HG02610 (cell line): ENCODE data around the gene SLC25A34.
"Not testable (repeated sequence)": the region's sequence is repeated elsewhere in the genome, so short reads cannot be mapped to it uniquely, and the experiment has no call there.

Source experiments
- ATAC-seq: cut with Tn5 transposase; IDR thresholded peaks from one replicate; pipeline ENCODE4 v1.9.1; 2021; ENCODE audit warnings: mild to moderate bottlenecking, moderate library complexity; ENCODE audit not compliant: unreplicated experiment

Gene SLC25A34

GRCh38 chr1:15736038-15736891 lies at the start of gene SLC25A34:
SLC25A34 (plus strand) TSS chr1:15736258; CDS start chr1:15736486, 228 bp downstream.
- ATAC-seq, result no peak

- ATAC-seq, result no peak
Observed at GRCh38 chr1:15687446-15687845, 48.6 kb upstream of the SLC25A34 start.

GRCh38 chr1:15690317-15690716 lies 45.7 kb upstream of the SLC25A34 start:
- ATAC-seq, result no peak

DNA sequence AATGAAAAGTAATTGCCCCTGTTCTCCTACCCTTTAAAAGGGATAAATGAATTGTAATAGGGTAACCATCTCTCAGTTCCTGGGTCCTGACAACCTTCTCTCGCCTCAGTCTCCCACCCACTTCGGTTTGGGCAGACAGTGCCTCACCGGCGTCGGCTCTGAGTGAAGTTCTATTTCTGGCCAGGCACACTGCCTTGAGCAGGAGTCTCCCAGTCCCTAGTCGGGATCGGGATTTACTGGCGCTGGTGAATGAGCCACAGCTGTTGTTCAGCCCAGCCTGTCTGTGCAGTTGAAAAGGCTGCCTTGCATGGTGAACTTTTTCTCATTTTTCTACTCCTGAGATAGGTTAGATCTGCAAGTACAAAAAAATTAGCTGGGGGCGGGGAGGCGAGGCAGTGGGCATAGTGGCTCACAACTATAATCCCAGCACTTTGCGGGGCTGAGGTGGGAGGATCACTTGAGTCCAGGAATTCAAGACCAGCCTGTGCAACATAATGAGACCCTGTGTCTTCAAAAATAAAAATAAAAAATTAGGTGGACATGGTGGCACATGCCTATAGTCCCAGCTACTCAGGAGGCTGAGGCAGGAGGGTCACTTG lies 44.5 kb upstream of the SLC25A34 start:
- ATAC-seq, result no peak

GRCh38 chr1:15692121-15692682 lies 43.9 kb upstream of the SLC25A34 start:
- no peak for ATAC-seq

DNA sequence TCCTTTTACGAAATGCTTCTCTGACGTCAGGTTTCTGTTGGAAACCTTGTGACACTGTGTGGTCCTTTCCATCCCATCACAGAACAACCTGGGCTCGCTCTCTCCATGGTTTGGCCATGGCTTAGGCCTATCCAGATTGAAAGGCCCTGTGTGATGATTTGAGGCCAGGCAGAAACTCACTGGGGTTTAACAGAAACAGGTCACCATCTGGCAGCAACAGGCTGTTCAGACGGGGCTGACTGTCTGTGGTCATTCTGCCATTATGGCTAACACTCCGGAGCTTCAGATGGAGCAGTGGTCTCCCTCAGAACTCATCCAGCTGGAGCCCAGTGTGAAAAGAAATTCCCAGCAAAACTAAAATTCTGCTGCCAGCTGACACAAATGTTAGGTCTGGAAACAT lies 42.7 kb upstream of the SLC25A34 start:
- no peak for ATAC-seq

- ATAC-seq, result peak; percentile 96
Observed at GRCh38 chr1:15696956-15697521, 39.0 kb upstream of the SLC25A34 start.

GRCh38 chr1:15698201-15698600 lies 37.9 kb upstream of the SLC25A34 start:
- no peak for ATAC-seq

GRCh38 chr1:15699321-15699720 lies 36.7 kb upstream of the SLC25A34 start:
- ATAC-seq, result not testable (repeated sequence)

DNA sequence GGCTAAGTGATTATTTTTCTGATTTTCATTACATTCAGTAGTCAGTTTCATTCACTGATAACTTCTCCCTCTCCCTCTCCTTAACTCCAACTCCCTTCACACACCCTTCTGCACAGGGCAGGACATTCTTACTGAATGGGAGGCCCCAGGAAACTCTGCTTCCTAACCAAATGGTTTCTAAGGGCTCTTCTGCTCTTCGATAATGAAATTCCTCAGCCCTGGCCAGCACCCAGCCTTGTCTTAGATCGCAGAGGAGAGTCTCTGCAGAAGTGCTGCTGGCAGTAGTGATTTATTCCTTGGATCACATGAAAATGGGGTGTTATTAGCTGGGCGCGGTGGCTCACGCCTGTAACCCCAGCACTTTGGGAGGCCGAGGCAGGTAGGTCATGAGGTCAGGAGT lies 35.5 kb upstream of the SLC25A34 start:
- ATAC-seq, result no peak

DNA sequence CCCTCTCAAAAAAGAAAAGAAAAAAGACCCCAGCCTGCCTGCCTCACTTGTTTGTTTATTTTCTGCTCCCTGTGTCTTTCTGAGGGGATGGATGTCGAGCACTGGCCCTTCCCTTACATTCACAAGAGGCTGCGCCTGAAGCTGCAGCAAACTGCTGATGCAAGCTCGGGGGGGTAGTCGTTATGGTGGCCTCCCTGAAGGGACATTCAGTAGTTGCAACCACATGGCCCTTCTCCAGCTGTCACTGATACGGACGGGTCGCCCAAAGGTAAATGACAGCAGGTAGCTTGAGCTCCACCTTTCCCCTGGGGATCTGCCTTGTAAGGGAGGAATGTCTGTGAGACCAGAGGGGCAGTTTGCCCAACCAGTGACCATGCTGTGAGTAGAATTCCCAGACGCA lies 34.3 kb upstream of the SLC25A34 start:
- ATAC-seq, result no peak

GRCh38 chr1:15702722-15703550 lies 33.1 kb upstream of the SLC25A34 start:
- no peak for ATAC-seq

DNA sequence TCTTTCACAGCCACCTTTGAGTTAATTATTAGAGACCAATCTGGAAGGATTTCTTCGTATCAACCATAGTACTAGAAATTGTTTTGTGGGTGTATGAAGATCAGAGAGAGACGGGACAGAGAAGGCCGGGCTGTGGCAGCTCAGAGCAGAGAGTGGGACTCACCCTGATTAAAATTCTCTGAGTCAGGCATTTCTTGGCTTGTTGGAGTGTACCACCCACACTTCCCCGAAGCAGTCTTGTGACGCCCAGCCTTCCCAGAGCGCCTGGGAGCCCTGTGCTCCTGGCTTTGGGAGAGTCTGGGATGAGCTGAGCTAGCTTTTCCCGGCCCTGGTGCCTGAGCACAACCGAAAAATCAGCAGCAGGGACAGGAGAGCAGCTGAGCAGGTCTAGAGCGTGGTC lies 32.5 kb upstream of the SLC25A34 start:
- no peak for ATAC-seq

DNA sequence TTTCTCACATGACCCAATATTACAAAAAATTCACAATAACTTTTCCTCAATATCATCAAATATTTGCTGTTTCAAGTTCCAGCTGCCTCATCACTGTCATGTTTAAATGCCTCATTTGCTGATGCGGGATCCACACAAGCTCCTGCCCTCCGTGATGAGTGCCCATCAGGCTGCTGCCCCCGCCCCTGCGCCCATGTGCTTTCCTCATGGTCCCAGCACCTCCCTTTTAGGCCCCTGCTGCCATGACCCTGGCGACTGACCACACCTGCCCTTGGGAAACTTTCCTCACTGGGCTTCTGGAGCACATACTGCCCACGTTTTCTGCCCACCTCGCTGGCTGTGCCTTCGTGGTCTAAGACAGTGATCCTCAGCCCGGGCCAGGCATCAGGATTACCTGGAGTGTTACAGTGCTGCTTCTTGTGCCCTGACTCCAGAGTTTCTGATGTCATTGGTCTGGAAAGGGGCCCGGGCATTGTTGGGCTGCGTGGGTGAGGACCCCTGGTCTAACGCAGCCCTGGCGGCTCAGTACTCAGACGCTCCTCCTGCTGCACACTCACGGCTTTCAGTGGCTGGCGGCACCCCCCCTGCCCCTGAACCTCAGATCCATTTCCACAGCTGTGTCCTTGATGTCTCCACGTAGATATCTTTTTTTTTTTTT lies 31.4 kb upstream of the SLC25A34 start:
- ATAC-seq, result no peak

DNA sequence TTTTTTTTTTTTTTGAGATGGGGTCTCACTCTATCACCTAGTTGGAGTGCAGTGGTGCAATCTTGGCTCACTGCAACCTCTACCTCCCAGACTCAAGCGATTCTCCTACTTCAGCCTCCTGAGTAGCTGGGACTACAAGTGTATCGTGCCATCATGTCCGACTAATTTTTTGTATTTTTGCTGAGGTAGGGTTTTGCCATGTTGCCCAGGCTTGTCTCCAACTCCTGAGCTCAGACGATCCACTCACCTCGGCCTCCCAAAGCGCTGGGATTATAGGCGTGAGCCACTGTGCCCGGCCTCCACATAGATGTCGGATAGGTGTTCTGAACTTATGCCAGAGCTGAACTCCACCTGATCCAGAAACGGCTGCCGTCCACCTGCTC lies 30.9 kb upstream of the SLC25A34 start:
- ATAC-seq, result no peak

GRCh38 chr1:15706751-15707150 lies 29.3 kb upstream of the SLC25A34 start:
- ATAC-seq, result no peak

GRCh38 chr1:15707239-15707925 lies 28.7 kb upstream of the SLC25A34 start:
- no peak for ATAC-seq

DNA sequence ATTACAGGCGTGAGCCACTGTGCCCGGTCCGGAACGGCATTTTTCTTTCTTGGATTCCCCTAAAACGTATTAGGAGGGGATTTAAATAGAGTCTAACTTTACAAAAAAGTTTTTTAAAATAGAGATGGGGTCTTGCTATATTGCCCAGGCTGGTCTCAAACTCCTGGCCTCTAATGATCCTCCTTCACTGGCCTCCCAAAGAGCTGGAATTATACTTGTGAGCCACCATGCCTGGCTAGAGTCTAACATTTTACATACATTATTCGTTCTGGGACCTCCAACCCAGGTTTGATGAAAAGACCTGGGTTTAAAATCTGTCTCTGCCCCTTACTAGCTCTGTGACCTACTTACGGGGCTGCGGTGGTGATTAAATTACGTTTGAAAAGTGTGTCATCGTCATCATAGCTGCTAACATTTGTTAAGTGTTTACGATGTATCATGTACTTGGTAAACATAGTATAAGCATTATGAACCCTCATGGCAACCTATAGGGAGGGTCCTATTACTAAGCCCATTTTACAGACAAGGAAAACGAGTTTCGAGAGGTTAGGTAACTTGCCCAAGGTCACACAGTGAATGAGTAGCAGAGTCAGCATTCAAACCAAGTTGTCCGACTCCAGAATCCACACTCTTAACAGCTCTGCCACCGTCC lies 27.4 kb upstream of the SLC25A34 start:
- ATAC-seq, result no peak

DNA sequence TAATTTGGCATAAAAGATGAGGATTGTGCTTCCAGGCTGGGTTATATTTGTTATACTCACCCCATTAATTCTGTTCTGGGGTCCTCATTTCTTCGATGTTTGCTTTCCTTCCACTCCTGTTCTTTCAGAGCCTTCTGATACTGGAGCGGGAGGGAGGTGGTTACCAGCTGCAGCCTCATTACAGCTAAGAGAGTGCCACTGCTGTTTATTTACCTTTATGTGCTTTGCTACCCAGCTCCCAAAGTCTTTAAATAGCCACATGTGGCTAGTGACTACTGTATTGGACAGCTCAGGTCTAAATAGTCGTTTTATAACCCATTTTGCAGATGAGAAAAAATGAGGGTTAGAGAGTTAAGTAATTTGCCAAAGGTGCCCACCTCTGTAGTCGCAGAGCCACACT lies 26.8 kb upstream of the SLC25A34 start:
- no peak for ATAC-seq
